Esophagus muscularis mucosa (tissue), 3 donors: Measurements from ENCODE around the gene IGFALS.

Experiments used
- POLR2AphosphoS5 ChIP-seq, 2 donors: sonication (generic); formaldehyde crosslinking; IDR thresholded peaks; one replicate each; pipeline ENCODE4 v1.6.1; 2017; ENCODE audit warnings: antibody characterized with exemption in 2 of 2
- TF ChIP-seq, protein P1 (sequence below), 3 experiments: fragments of 200-600 bp in 2 of 3; fragments of 450-650 bp in 1 of 3; sonication (generic) in 2 of 3; IDR thresholded peaks; one replicate each; pipeline ENCODE4 v1.5.1; 2017 to 2019; ENCODE audit warnings: antibody characterized with exemption in 3 of 3, mild to moderate bottlenecking in 2 of 3, moderate library complexity in 1 of 3

DNA sequence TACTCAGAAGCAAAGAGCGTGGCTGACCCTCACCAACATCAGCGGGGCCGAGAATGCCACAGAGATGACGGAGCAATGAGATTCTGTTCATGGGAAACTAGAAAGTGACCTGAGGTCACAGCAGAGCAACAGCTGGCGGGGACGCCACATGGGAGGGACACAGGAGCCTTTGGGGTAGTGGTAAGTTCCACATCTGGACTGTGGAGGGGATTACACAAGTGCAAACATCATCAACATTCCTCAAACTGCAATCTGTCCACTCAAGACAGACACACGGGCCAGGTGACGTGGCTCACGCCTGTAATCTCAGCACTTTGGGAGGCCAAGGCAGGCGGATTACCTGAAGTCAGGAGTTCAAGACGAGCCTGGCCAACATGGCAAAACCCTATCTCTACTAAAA, 22.0 kb upstream of the IGFALS start:
- TF ChIP-seq, protein P1, sequence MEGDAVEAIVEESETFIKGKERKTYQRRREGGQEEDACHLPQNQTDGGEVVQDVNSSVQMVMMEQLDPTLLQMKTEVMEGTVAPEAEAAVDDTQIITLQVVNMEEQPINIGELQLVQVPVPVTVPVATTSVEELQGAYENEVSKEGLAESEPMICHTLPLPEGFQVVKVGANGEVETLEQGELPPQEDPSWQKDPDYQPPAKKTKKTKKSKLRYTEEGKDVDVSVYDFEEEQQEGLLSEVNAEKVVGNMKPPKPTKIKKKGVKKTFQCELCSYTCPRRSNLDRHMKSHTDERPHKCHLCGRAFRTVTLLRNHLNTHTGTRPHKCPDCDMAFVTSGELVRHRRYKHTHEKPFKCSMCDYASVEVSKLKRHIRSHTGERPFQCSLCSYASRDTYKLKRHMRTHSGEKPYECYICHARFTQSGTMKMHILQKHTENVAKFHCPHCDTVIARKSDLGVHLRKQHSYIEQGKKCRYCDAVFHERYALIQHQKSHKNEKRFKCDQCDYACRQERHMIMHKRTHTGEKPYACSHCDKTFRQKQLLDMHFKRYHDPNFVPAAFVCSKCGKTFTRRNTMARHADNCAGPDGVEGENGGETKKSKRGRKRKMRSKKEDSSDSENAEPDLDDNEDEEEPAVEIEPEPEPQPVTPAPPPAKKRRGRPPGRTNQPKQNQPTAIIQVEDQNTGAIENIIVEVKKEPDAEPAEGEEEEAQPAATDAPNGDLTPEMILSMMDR (IDR thresholded peaks at IDR 0.05) = no peak
- no peak for TF ChIP-seq POLR2AphosphoS5 (IDR thresholded peaks at IDR 0.05)
